Astrocyte (in vitro differentiated cells and primary cell): ENCODE measurements around the gene LRP1B. TPM values are rescaled to one million over a fixed set of nuclear protein-coding genes. Genes with fewer than 3 reads are reported as not detected.

Experiments
- DNase-seq: peaks from one replicate; pipeline ENCODE4 v3.0.0-alpha.2; 2010; ENCODE audit warnings: low read depth
- FAIRE-seq: peaks from 2 replicates; lab custom pipeline; 2011; peaks lifted over from hg19 to GRCh38; lab: Jason Lieb, UNC
- H2AFZ ChIP-seq: 2 replicates; pipeline ENCODE4 v1.6.0; 2012; ENCODE audit warnings: low read depth, low read length, inconsistent platforms
- H3K27ac ChIP-seq: 2 replicates; pipeline ENCODE4 v1.5.1; 2011; ENCODE audit warnings: low read depth, low read length, inconsistent platforms
- H3K27me3 ChIP-seq: 2 replicates; pipeline ENCODE4 v1.6.0; 2011; ENCODE audit warnings: low read length, inconsistent platforms; ENCODE audit not compliant: insufficient read depth
- H3K36me3 ChIP-seq: 2 replicates; pipeline ENCODE4 v1.5.1; 2011; ENCODE audit warnings: low read length, inconsistent platforms; ENCODE audit not compliant: insufficient read depth
- H3K4me1 ChIP-seq: 2 replicates; pipeline ENCODE4 v1.5.1; 2011; ENCODE audit warnings: low read length, inconsistent platforms; ENCODE audit not compliant: insufficient read depth
- H3K4me2 ChIP-seq: 2 replicates; pipeline ENCODE4 v1.6.0; 2012; ENCODE audit warnings: low read length, inconsistent platforms
- H3K4me3 ChIP-seq: 2 replicates; pipeline ENCODE4 v1.5.1; 2011; ENCODE audit warnings: low read depth, mild to moderate bottlenecking, low read length, inconsistent platforms; ENCODE audit not compliant: insufficient read depth
- H3K79me2 ChIP-seq: 2 replicates; pipeline ENCODE4 v1.6.0; 2012; ENCODE audit warnings: mild to moderate bottlenecking, low read length, inconsistent platforms; ENCODE audit not compliant: insufficient read depth
- H3K9ac ChIP-seq: 2 replicates; pipeline ENCODE4 v1.6.0; 2012; ENCODE audit warnings: mild to moderate bottlenecking, low read length, inconsistent platforms
- H3K9me3 ChIP-seq: 2 replicates; pipeline ENCODE4 v1.5.1; 2012; ENCODE audit warnings: low read depth, mild to moderate bottlenecking, low read length, inconsistent platforms; ENCODE audit not compliant: insufficient read depth
- H4K20me1 ChIP-seq: 2 replicates; pipeline ENCODE4 v1.6.0; 2012; ENCODE audit warnings: low read length, inconsistent platforms; ENCODE audit not compliant: insufficient read depth
- H3K27ac Mint-ChIP-seq: one replicate; pipeline ENCODE4 v1.8.0; 2021; ENCODE audit warnings: mild to moderate bottlenecking, mixed read lengths; ENCODE audit not compliant: unreplicated experiment
- H3K27me3 Mint-ChIP-seq: one replicate; pipeline ENCODE4 v1.8.0; 2021; ENCODE audit warnings: low read depth, mixed read lengths; ENCODE audit not compliant: unreplicated experiment
- H3K36me3 Mint-ChIP-seq: one replicate; pipeline ENCODE4 v1.8.0; 2021; ENCODE audit warnings: low read depth, mixed read lengths; ENCODE audit not compliant: unreplicated experiment
- H3K4me1 Mint-ChIP-seq: one replicate; pipeline ENCODE4 v1.8.0; 2021; ENCODE audit warnings: low read depth, mixed read lengths; ENCODE audit not compliant: unreplicated experiment
- H3K4me3 Mint-ChIP-seq: one replicate; pipeline ENCODE4 v1.8.0; 2021; ENCODE audit warnings: mild to moderate bottlenecking, moderate library complexity, mixed read lengths; ENCODE audit not compliant: unreplicated experiment
- H3K9me3 Mint-ChIP-seq: one replicate; pipeline ENCODE4 v1.8.0; 2021; ENCODE audit warnings: mild to moderate bottlenecking, mixed read lengths; ENCODE audit not compliant: unreplicated experiment
- CTCF ChIP-seq: IDR thresholded peaks from 2 replicates; pipeline ENCODE4 v1.5.1; 2011; ENCODE audit warnings: low read depth, mild to moderate bottlenecking, inconsistent platforms, low read length, moderate library complexity; ENCODE audit not compliant: insufficient read depth
- EZH2 ChIP-seq: IDR thresholded peaks from 2 replicates; pipeline ENCODE4 v1.6.1; 2012; ENCODE audit warnings: mild to moderate bottlenecking, low read length, inconsistent platforms; ENCODE audit not compliant: insufficient read depth
- total RNA-seq: library from RNA; stranded (reverse); gene quantifications from 2 replicates; pipeline ENCODE4 v1.2.1, GENCODE V29; 2021

Gene LRP1B
- total RNA-seq, 1 donor from 2014 or later = 1.5 TPM

- no peaks in the 10 kb centered on the region for H3K4me1 ChIP-seq
- no peak for FAIRE-seq
- no peak for DNase-seq
These were observed 282.6 kb downstream of the LRP1B start for GRCh38 chr2:141848191-141848590.

DNA sequence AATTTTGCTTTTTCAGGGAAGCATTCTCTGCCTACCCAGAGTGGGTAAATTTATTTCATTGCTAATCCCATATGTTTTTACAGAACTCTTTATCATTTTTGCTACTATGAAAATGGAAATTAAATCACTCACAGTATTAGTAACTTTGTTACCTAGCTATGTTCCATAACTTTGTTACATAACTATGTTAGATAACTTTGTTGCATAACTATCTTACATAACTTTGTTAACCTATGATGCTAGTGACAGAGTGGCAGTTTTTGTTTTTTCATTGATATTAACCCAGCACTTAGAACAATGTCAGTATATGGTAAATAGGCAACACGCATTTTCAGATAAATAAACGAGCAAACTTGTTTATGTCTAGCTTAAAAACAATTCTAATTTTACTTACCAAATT is 286.6 kb downstream of the LRP1B start:
- no peak for DNase-seq
- no peaks in the 10 kb centered on the region for H3K4me1 Mint-ChIP-seq

More at GRCh38 chr2:141848191-141848590, 282.6 kb downstream of the LRP1B start:
- Histone ChIP-seq H3K36me3 (no peaks in the 10 kb centered on the region), H4K20me1 (no peaks in the 10 kb centered on the region), H3K79me2 (no peaks in the 10 kb centered on the region), H3K4me3 (no peak overlapping the region), H3K9ac (no peak overlapping the region), H3K9me3 (no peaks in the 10 kb centered on the region), H3K27ac (no peak overlapping the region), H3K27me3 (no peaks in the 10 kb centered on the region), H2AFZ (no peak overlapping the region), H3K4me2 (no peak overlapping the region)
- Mint-ChIP-seq H3K27ac (no peak overlapping the region), H3K4me1 (no peaks in the 10 kb centered on the region), H3K36me3 (no peaks in the 10 kb centered on the region), H3K27me3 (no peaks in the 10 kb centered on the region), H3K4me3 (no peak overlapping the region), H3K9me3 (no peaks in the 10 kb centered on the region)
- TF ChIP-seq EZH2 (no peak), CTCF (no peak)

More for the DNA sequence above, 286.6 kb downstream of the LRP1B start:
- Histone ChIP-seq H3K27ac (no peak overlapping the region), H3K4me3 (no peak overlapping the region), H3K36me3 (no peaks in the 10 kb centered on the region), H3K79me2 (no peaks in the 10 kb centered on the region), H2AFZ (no peak overlapping the region), H4K20me1 (no peaks in the 10 kb centered on the region), H3K4me2 (no peak overlapping the region), H3K9ac (no peak overlapping the region), H3K4me1 (no peaks in the 10 kb centered on the region), H3K9me3 (no peaks in the 10 kb centered on the region), H3K27me3 (no peaks in the 10 kb centered on the region)
- no peak for FAIRE-seq
- Mint-ChIP-seq H3K36me3 (no peaks in the 10 kb centered on the region), H3K27ac (no peak overlapping the region), H3K9me3 (no peaks in the 10 kb centered on the region), H3K27me3 (no peaks in the 10 kb centered on the region), H3K4me3 (no peak overlapping the region)
- no peak for TF ChIP-seq CTCF
- TF ChIP-seq EZH2 = no peak
